Brain microvascular endothelial cell (primary cell): ENCODE results near the gene KRTAP4-4.
"Not testable (repeated sequence)": the region's sequence is repeated elsewhere in the genome, so short reads cannot be mapped to it uniquely, and the experiment has no call there.

ENCODE experiments used
- DNase-seq: peaks from one replicate; pipeline ENCODE4 v3.0.0-alpha.2; 2020
- H3K27ac ChIP-seq: fragments of 250-450 bp; sonication (Bioruptor Pico); 2 replicates; pipeline ENCODE4 v1.5.1; 2020; ENCODE audit warnings: mild to moderate bottlenecking, moderate library complexity
- H3K27me3 ChIP-seq: fragments of 250-450 bp; sonication (Bioruptor Pico); replicated peaks from 2 replicates; pipeline ENCODE4 v1.5.1; 2020; ENCODE audit warnings: mild to moderate bottlenecking
- H3K36me3 ChIP-seq: fragments of 250-450 bp; sonication (Bioruptor Pico); replicated peaks from 2 replicates; pipeline ENCODE4 v1.5.1; 2020; ENCODE audit warnings: mild to moderate bottlenecking
- H3K4me3 ChIP-seq: 2 replicates; pipeline ENCODE4 v1.5.1; 2011; ENCODE audit warnings: low read depth, mild to moderate bottlenecking, control low read depth, low read length, moderate library complexity
- CTCF ChIP-seq: IDR thresholded peaks from 2 replicates; pipeline ENCODE4 v1.5.1; 2011; ENCODE audit warnings: low read depth, mild to moderate bottlenecking, moderate library complexity, low read length, control low read depth, inconsistent platforms; ENCODE audit errors: missing control alignments
- in situ Hi-C: cut with HindIII; loops from 2 replicates; pipeline ENCODE4 v1.10.0; 2017; ENCODE audit warnings: low sequenced_read_pairs, low pct_ligation_motif_present

KRTAP4-4 gene

GRCh38 chr17:41176744-41177387 lies 16.3 kb upstream of the KRTAP4-4 start:
- TF ChIP-seq CTCF, result no peak
- Histone ChIP-seq H3K27me3 (no peaks in the 10 kb centered on the region), H3K27ac (no peak overlapping the region), H3K36me3 (no peaks in the 10 kb centered on the region), H3K4me3 (no peak overlapping the region)
- in situ Hi-C loops, result no loop called here
- DNase-seq, result no peak

GRCh38 chr17:41171886-41172285 lies 11.3 kb upstream of the KRTAP4-4 start:
- Histone ChIP-seq H3K36me3 (no peaks in the 10 kb centered on the region), H3K27ac (no peak overlapping the region), H3K27me3 (no peaks in the 10 kb centered on the region), H3K4me3 (no peak overlapping the region)
- in situ Hi-C loops, result no loop called here
- TF ChIP-seq CTCF, result no peak
- DNase-seq, result no peak

- TF ChIP-seq CTCF, result no peak
- H3K36me3 ChIP-seq, result no peaks in the 10 kb centered on the region
- in situ Hi-C loops, result no loop called here
- H3K27me3 ChIP-seq, result no peaks in the 10 kb centered on the region
- H3K27ac ChIP-seq, result no peak within 1 kb of the TSS
- no peak for DNase-seq
- no peak within 1 kb of the TSS for H3K4me3 ChIP-seq
Measured at GRCh38 chr17:41168121-41168520, 7.6 kb upstream of the KRTAP4-4 start, which contains the start of gene KRTAP4-3. Gene KRTAP4-3, minus strand, starts transcription at chr17:41168221. Its CDS starts 49 bp downstream, at chr17:41168172.

DNA sequence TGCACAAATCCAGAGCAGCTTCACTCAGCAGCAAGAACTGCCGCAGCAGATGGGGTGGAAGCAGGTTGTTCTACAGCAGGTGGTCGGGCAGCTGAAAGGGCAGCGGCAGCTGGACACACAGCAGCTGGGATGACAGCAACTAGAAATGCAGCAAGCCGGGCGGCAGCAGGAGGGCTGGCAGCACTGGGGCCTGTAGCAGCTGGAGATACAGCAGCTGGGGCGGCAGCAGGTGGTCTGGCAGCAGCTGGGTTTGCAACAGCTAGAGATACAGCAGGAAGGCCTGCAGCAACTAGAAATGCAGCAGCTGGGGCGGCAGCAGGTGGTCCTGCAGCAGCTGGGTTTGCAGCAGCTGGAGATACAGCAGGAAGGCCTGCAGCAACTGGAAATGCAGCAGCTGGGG lies 7.0 kb upstream of the KRTAP4-4 start:
- no peak overlapping the region for H3K27ac ChIP-seq
- H3K36me3 ChIP-seq, result no peaks in the 10 kb centered on the region
- H3K27me3 ChIP-seq, result no peaks in the 10 kb centered on the region
- no peak overlapping the region for H3K4me3 ChIP-seq
- in situ Hi-C loops, result no loop called here
- TF ChIP-seq CTCF, result no peak
- DNase-seq, result no peak

GRCh38 chr17:41163828-41164227 lies 3.3 kb upstream of the KRTAP4-4 start:
- Histone ChIP-seq H3K27me3 (no peaks in the 10 kb centered on the region), H3K27ac (no peak overlapping the region), H3K36me3 (no peaks in the 10 kb centered on the region), H3K4me3 (no peak overlapping the region)
- in situ Hi-C loops, result no loop called here
- DNase-seq, result no peak
- TF ChIP-seq CTCF, result no peak

- H3K36me3 ChIP-seq, in situ Hi-C loops, H3K4me3 ChIP-seq, H3K27me3 ChIP-seq, DNase-seq, H3K27ac ChIP-seq: not testable (repeated sequence)
Measured at GRCh38 chr17:41160190-41160589, 358 bp downstream of the KRTAP4-4 start.
